Measurements from ENCODE around the gene CHODL.

CHODL gene

GRCh38 chr21:18294100-18294499 is 49.5 kb downstream of the CHODL start:
- no peak for DNase-seq

GRCh38 chr21:18298228-18298627 is 53.6 kb downstream of the CHODL start:
- DNase-seq: no peak

All from T-helper 2 cell (primary cell).